GM10266 (cell line): ENCODE data around the gene POM121.
"Not testable (repeated sequence)": the region's sequence is repeated elsewhere in the genome, so short reads cannot be mapped to it uniquely, and the experiment has no call there.

Source experiments
- DNase-seq: peaks from one replicate; pipeline ENCODE4 v3.0.0; 2012; ENCODE audit errors: extremely low spot score

Gene POM121

GRCh38 chr7:72965186-72965975, 40.5 kb downstream of the POM121 start:
- DNase-seq: not testable (repeated sequence)

- DNase-seq: not testable (repeated sequence)
Observed at GRCh38 chr7:72966892-72967291, 42.0 kb downstream of the POM121 start.

- not testable (repeated sequence) for DNase-seq
Observed at GRCh38 chr7:72968980-72969516, 44.2 kb downstream of the POM121 start, which contains the start of gene TRIM74. TSS of gene TRIM74 (minus strand) at chr7:72969466. CDS start at chr7:72966157, 3,309 bp downstream.

GRCh38 chr7:72969688-72970087, 44.8 kb downstream of the POM121 start:
- not testable (repeated sequence) for DNase-seq

GRCh38 chr7:72971505-72971904, 46.6 kb downstream of the POM121 start:
- not testable (repeated sequence) for DNase-seq

- not testable (repeated sequence) for DNase-seq
Observed at GRCh38 chr7:72974781-72975180, 49.9 kb downstream of the POM121 start.

- DNase-seq: not testable (repeated sequence)
Observed at GRCh38 chr7:72975656-72976286, 50.9 kb downstream of the POM121 start.

- DNase-seq: not testable (repeated sequence)
Observed at GRCh38 chr7:72976434-72976833, 51.5 kb downstream of the POM121 start.

GRCh38 chr7:72980382-72980781, 55.5 kb downstream of the POM121 start:
- DNase-seq: not testable (repeated sequence)

- not testable (repeated sequence) for DNase-seq
Observed at GRCh38 chr7:72982084-72982483, 57.2 kb downstream of the POM121 start.

GRCh38 chr7:72990146-72990913, 65.4 kb downstream of the POM121 start:
- not testable (repeated sequence) for DNase-seq

- not testable (repeated sequence) for DNase-seq
Observed at GRCh38 chr7:72995484-72995883, 70.6 kb downstream of the POM121 start.

GRCh38 chr7:72997447-72997846, 72.6 kb downstream of the POM121 start:
- not testable (repeated sequence) for DNase-seq

GRCh38 chr7:72997887-72998468, 73.1 kb downstream of the POM121 start:
- not testable (repeated sequence) for DNase-seq
